Nephron progenitor cell (in vitro differentiated cells): ENCODE results near the gene TUBA1B.
A peak's percentile ranks its signal among the peaks of the same experiment; 100 is the strongest.
"Not testable (repeated sequence)": the region's sequence is repeated elsewhere in the genome, so short reads cannot be mapped to it uniquely, and the experiment has no call there.

Experiments used
- DNase-seq: peaks from one replicate; pipeline ENCODE4 v3.0.0; 2021
- H3K27ac Mint-ChIP-seq: 2 replicates; pipeline ENCODE4 v1.8.0; 2021; ENCODE audit warnings: mild to moderate bottlenecking, moderate library complexity, mixed read lengths
- H3K27me3 Mint-ChIP-seq: 2 replicates; pipeline ENCODE4 v1.8.0; 2021; ENCODE audit warnings: mild to moderate bottlenecking, low read depth, mixed read lengths; ENCODE audit not compliant: poor library complexity
- H3K36me3 Mint-ChIP-seq: 2 replicates; pipeline ENCODE4 v1.8.0; 2021; ENCODE audit warnings: low read depth, mixed read lengths
- H3K4me1 Mint-ChIP-seq: 2 replicates; pipeline ENCODE4 v1.8.0; 2021; ENCODE audit warnings: mixed read lengths
- H3K4me3 Mint-ChIP-seq: 2 replicates; pipeline ENCODE4 v1.8.0; 2021; ENCODE audit warnings: mild to moderate bottlenecking, moderate library complexity, mixed read lengths
- H3K9me3 Mint-ChIP-seq: 2 replicates; pipeline ENCODE4 v1.8.0; 2021; ENCODE audit warnings: mild to moderate bottlenecking, moderate library complexity, mixed read lengths
- TF ChIP-seq, protein P1 (sequence below): fragments of 200-600 bp; sonication (generic); IDR thresholded peaks from 2 replicates; pipeline ENCODE4 v1.5.0; 2021; ENCODE audit warnings: antibody characterized with exemption

Gene TUBA1B

DNA sequence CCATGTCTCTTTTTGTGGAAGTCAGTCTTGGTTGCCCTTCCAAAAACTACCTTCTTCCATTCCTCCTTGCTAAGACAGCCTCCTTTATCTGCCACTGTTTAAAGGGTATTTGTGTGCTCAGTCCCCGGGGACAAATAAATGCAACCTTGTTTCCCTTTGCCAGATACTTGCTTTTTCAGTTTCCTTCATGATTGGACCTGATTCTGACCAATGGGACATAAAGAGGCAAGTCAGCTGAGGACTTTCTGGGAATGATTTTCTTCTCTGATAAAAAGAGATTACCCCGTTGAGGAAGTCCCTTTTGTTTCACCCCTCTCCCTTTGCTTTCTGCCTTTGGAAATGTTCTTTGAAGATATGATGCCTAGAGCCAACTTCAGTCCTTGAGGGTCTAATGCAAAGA lies 7.4 kb upstream of the TUBA1B start:
- no peak for DNase-seq
- peaks cover 25% of the 10 kb centered on the region for H3K4me1 Mint-ChIP-seq
- H3K27ac Mint-ChIP-seq: peak overlapping the region; percentile 11

DNA sequence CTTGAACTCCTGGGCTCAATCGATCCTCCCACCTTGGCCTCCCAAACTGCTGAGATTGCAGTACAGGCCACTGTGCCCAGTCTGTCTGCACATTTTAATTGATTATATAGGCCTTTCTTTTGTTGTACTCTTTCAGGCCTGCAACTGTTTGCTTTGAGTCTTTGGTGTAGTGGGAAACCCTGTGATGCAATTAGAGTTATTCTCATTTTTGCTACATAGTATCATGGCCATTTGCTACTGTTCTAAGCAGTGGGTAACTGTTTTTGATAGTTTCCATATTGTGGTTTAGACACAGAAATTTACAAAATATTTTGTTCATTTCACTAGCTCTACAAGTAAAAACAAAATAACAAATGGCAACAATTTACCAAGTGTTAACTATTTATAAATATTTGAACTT lies 6.3 kb upstream of the TUBA1B start:
- DNase-seq: no peak
- Mint-ChIP-seq H3K4me1 (peaks cover 36% of the 10 kb centered on the region), H3K27me3 (no peaks in the 10 kb centered on the region), H3K36me3 (no peaks in the 10 kb centered on the region), H3K27ac (no peak overlapping the region), H3K9me3 (no peaks in the 10 kb centered on the region), H3K4me3 (no peak overlapping the region)
- TF ChIP-seq, protein P1, sequence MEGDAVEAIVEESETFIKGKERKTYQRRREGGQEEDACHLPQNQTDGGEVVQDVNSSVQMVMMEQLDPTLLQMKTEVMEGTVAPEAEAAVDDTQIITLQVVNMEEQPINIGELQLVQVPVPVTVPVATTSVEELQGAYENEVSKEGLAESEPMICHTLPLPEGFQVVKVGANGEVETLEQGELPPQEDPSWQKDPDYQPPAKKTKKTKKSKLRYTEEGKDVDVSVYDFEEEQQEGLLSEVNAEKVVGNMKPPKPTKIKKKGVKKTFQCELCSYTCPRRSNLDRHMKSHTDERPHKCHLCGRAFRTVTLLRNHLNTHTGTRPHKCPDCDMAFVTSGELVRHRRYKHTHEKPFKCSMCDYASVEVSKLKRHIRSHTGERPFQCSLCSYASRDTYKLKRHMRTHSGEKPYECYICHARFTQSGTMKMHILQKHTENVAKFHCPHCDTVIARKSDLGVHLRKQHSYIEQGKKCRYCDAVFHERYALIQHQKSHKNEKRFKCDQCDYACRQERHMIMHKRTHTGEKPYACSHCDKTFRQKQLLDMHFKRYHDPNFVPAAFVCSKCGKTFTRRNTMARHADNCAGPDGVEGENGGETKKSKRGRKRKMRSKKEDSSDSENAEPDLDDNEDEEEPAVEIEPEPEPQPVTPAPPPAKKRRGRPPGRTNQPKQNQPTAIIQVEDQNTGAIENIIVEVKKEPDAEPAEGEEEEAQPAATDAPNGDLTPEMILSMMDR: no peak

More for the DNA sequence above, 7.4 kb upstream of the TUBA1B start:
- TF ChIP-seq, protein P1: no peak
- H3K27me3 Mint-ChIP-seq: peaks cover 2% of the 10 kb centered on the region
- H3K9me3 Mint-ChIP-seq: no peaks in the 10 kb centered on the region
- H3K4me3 Mint-ChIP-seq: no peak overlapping the region
- H3K36me3 Mint-ChIP-seq: no peaks in the 10 kb centered on the region

DNA sequence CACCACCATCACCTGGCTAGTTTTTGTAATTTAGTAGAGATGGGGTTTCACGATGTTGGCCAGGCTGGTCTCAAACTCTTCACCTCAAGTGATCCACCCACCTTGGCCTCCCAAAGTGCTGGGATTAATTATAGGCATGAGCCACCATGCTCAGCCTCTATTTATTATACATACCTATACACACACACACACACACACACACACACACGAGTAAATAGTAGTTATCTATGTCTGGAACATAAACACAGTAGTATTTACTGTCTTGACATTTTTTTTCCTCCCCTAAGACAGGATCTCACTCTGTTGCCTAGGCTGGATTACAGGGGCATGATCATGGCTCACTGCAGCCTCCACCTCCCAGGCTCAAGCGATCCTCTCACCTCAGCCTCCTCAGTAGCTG lies 5.8 kb upstream of the TUBA1B start:
- peaks cover 41% of the 10 kb centered on the region for H3K4me1 Mint-ChIP-seq
- not testable (repeated sequence) for DNase-seq, H3K27me3 Mint-ChIP-seq, H3K9me3 Mint-ChIP-seq, H3K36me3 Mint-ChIP-seq, H3K27ac Mint-ChIP-seq, H3K4me3 Mint-ChIP-seq

DNA sequence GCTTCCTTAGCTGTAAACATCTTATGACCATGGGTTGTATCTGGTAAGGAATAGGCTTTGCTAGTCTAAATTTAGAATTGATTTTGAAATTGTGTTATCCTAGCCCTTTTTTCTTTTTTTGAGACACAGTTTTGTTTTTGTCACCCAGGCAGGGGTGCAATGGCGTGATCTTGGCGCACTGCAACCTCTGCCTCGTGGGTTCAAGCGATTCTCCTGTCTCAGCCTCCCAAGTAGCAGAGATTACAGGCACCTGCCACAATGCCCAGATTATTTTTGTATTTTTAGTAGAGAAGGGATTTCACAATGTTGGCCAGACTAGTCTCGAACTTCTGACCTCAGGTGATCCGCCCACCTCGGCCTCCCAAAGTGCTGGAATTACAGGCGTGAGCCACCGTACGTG lies 2.4 kb upstream of the TUBA1B start:
- Mint-ChIP-seq H3K27ac (no peak overlapping the region), H3K4me3 (peak overlapping the region; percentile 80), H3K9me3 (no peaks in the 10 kb centered on the region), H3K27me3 (peaks cover 3% of the 10 kb centered on the region), H3K36me3 (peaks cover 16% of the 10 kb centered on the region), H3K4me1 (peaks cover 50% of the 10 kb centered on the region)
- DNase-seq: no peak
- TF ChIP-seq, protein P1: no peak

DNA sequence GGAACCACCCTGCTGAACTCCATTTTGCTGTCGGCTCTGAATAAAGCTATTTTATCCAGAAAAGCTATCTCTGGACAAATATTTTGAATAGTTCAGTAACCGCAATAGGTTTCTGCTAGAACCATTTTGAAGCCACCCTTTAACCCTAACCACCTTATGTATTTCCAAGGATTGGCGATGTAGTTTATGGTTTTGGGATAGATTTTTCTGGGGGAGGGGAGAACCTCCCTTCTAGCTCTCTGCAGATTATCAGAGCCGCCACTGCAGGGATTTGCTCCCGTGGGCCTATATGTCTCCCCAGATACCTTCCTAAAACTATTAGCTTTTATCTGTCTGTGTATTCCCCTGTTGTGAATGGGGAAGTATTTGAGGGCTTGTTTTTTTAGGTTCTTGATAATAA lies 1.8 kb upstream of the TUBA1B start:
- H3K9me3 Mint-ChIP-seq: no peaks in the 10 kb centered on the region
- TF ChIP-seq, protein P1: no peak
- peaks cover 44% of the 10 kb centered on the region for H3K4me1 Mint-ChIP-seq
- peak overlapping the region; percentile 80 for H3K4me3 Mint-ChIP-seq
- H3K27ac Mint-ChIP-seq: no peak overlapping the region
- peaks cover 3% of the 10 kb centered on the region for H3K27me3 Mint-ChIP-seq
- no peak for DNase-seq
- peaks cover 22% of the 10 kb centered on the region for H3K36me3 Mint-ChIP-seq

DNA sequence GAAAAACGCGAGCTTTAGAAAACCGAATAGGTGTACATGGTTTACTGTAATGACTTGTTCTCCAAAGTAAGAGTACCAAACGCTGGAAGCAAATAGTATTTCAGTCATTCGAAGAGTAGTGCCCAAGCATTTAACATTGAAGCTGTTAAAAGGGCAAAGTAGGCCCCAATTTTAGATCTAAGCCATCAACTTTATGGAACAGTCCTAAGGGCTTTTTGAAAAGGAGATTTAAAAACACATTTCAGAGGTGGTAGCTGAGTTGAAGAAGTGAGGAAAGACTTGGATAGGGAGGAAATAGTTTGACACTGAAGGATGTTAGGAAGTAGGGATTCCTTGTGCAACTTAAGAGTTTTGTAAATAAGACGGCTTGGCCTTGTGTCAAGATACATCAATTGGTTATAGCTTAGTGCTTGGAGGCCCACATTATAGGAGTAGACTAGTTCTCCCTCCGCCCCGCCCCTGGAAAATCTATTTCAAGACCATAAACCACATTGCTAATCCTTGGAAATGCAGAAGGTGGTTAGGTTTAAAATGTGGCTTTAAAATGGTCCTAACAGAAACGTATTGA lies 783 bp upstream of the TUBA1B start:
- TF ChIP-seq, protein P1: no peak
- no peak for DNase-seq
- H3K36me3 Mint-ChIP-seq: peaks cover 32% of the 10 kb centered on the region
- H3K4me3 Mint-ChIP-seq: peak overlapping the region; percentile 80
- H3K9me3 Mint-ChIP-seq: no peaks in the 10 kb centered on the region
- peaks cover 3% of the 10 kb centered on the region for H3K27me3 Mint-ChIP-seq
- peak overlapping the region; percentile 15 for H3K27ac Mint-ChIP-seq
- H3K4me1 Mint-ChIP-seq: peaks cover 43% of the 10 kb centered on the region
